ENCODE measurements around the gene EPB41L1. TPM values are rescaled to one million over a fixed set of nuclear protein-coding genes. Genes with fewer than 3 reads are reported as not detected.

Gene EPB41L1
- total RNA-seq, 2 donors from 2014 or later, result 81.1 to 102 TPM

- H3K9me3 ChIP-seq, result no peaks in the 10 kb centered on the region
- no peaks in the 10 kb centered on the region for H3K27me3 ChIP-seq (replicated peaks; ENCODE audit: insufficient read depth)
- H3K27ac ChIP-seq, result no peak overlapping the region
- no peak for ATAC-seq (ENCODE audit: insufficient number of reproducible peaks, low FRiP score, low read depth)
- no peak for DNase-seq (ENCODE audit: low spot score)
- H3K36me3 ChIP-seq, result peaks cover 30% of the 10 kb centered on the region
- H3K4me3 ChIP-seq, result no peak overlapping the region
- H3K4me1 ChIP-seq (ENCODE audit: control insufficient read depth in 1 of 2, low read depth in 2 of 2), result no peaks in the 10 kb centered on the region
- TF ChIP-seq CTCF (IDR thresholded peaks at IDR 0.05), result no peak
These were observed 25.8 kb downstream of the EPB41L1 start for GRCh38 chr20:36180323-36180722.

GRCh38 chr20:36181934-36182603 is 27.5 kb downstream of the EPB41L1 start:
- DNase-seq (ENCODE audit: low spot score) (no peak), ATAC-seq (ENCODE audit: insufficient number of reproducible peaks, low FRiP score, low read depth) (no peak)
- Histone ChIP-seq H3K9me3 (no peaks in the 10 kb centered on the region), H3K27me3 (replicated peaks; ENCODE audit: insufficient read depth) (no peaks in the 10 kb centered on the region), H3K36me3 (peaks cover 16% of the 10 kb centered on the region), H3K27ac (no peak overlapping the region), H3K4me3 (no peak overlapping the region), H3K4me1 (ENCODE audit: control insufficient read depth in 1 of 2, low read depth in 2 of 2) (no peaks in the 10 kb centered on the region)
- no peak for TF ChIP-seq CTCF (IDR thresholded peaks at IDR 0.05)

- Histone ChIP-seq H3K27ac (no peak overlapping the region), H3K4me1 (ENCODE audit: control insufficient read depth in 1 of 2, low read depth in 2 of 2) (no peaks in the 10 kb centered on the region), H3K27me3 (replicated peaks; ENCODE audit: insufficient read depth) (no peaks in the 10 kb centered on the region), H3K36me3 (peaks cover 12% of the 10 kb centered on the region), H3K9me3 (no peaks in the 10 kb centered on the region), H3K4me3 (no peak overlapping the region)
- TF ChIP-seq CTCF (IDR thresholded peaks at IDR 0.05), result no peak
- no peak for DNase-seq (ENCODE audit: low spot score)
- ATAC-seq (ENCODE audit: insufficient number of reproducible peaks, low FRiP score, low read depth), result no peak
These were observed 28.1 kb downstream of the EPB41L1 start for GRCh38 chr20:36182604-36183154.

- no peak overlapping the region for H3K27ac ChIP-seq
- H3K4me3 ChIP-seq, result no peak overlapping the region
- H3K27me3 ChIP-seq (replicated peaks; ENCODE audit: insufficient read depth), result no peaks in the 10 kb centered on the region
- H3K9me3 ChIP-seq, result no peaks in the 10 kb centered on the region
- no peak for DNase-seq (ENCODE audit: low spot score)
- TF ChIP-seq CTCF (IDR thresholded peaks at IDR 0.05), result no peak
- peaks cover 6% of the 10 kb centered on the region for H3K36me3 ChIP-seq
- H3K4me1 ChIP-seq (ENCODE audit: control insufficient read depth in 1 of 2, low read depth in 2 of 2), result no peaks in the 10 kb centered on the region
- no peak for ATAC-seq (ENCODE audit: insufficient number of reproducible peaks, low FRiP score, low read depth)
These were observed 28.8 kb downstream of the EPB41L1 start for GRCh38 chr20:36183155-36183944.

Measured in thoracic aorta (tissue), 2 donors.